Cardiac fibroblast (primary cell): ENCODE data around the gene DDX24.

Experiments used
- DNase-seq, 2 donors: peaks; one replicate each; pipeline versions ENCODE4 v3.0.0 to v3.0.0-alpha.2; 2010; ENCODE audit warnings: low read depth in 2 of 2
- H3K4me3 ChIP-seq, 2 donors: replicated peaks in 1 of 2; 1 replicate in 1 of 2; 2 replicates in 1 of 2; pipeline ENCODE4 v1.5.1; 2011; ENCODE audit warnings: low read depth in 2 of 2, low read length in 2 of 2, mild to moderate bottlenecking in 2 of 2, moderate library complexity in 1 of 2
- CTCF ChIP-seq: IDR thresholded peaks from one replicate; pipeline ENCODE4 v1.5.1; 2011; ENCODE audit warnings: low read depth, mild to moderate bottlenecking, low read length, inconsistent platforms

Gene DDX24

GRCh38 chr14:94058128-94058673, 22.8 kb downstream of the DDX24 start:
- DNase-seq = no peak
- no peak for TF ChIP-seq CTCF
- no peak overlapping the region for H3K4me3 ChIP-seq

DNA sequence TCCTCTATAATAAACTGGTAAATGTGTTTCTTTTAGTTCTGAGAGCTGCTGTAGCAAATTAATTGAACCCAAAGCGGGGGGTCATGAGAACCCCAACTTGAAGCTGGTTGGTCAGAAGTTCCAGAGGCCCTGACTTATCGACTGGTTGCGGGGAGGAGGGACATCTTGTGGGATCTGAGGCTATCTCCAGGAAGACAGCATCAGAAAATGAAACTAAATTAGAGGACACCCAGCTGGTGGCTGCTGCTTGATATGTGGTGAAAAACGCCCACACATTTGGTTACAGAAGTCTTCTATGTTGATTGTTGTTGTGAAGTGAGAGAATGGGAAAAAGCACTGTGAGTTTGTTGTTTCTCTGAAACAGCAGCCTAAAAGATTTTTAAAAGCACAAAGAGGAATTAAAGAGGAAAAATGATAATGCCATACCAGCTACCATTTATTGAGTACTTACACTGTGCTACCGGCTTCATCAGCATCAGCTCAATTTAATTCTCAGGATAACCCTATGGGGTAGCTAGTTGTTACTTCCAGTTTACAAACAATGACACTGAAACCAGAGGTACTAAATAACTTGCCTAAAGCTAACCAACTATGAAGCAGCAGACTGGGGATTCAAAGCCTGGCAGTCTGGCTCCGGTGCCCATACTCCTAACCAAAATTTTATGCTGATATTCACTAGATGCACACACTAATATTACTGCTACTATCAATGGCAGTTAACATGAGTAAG, 24.3 kb downstream of the DDX24 start:
- DNase-seq = peak in 1 of 2 donors; percentile 44
- TF ChIP-seq CTCF = no peak
- no peak overlapping the region for H3K4me3 ChIP-seq

GRCh38 chr14:94054936-94055335, 26.1 kb downstream of the DDX24 start:
- no peak overlapping the region for H3K4me3 ChIP-seq
- TF ChIP-seq CTCF = no peak
- no peak for DNase-seq

DNA sequence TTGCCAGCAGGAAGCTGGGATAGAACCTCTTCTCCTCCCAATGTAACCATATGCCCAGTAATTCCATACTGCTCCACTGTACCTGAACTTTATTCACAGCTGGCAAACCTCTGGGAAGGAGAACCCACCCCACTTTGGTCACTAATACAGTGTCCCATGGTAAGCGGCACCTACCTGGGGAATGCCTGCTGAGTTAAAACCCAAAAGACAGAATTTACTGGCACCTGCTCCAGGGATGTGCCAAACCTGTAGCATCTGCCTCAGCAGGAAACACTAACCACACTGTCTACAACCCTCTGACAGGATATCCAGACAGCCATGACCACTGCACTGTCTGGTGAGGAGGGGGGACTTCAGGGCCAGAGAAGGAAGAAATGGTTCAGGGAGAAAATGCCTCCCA, 26.6 kb downstream of the DDX24 start:
- H3K4me3 ChIP-seq = no peak overlapping the region
- no peak for TF ChIP-seq CTCF
- DNase-seq = no peak

DNA sequence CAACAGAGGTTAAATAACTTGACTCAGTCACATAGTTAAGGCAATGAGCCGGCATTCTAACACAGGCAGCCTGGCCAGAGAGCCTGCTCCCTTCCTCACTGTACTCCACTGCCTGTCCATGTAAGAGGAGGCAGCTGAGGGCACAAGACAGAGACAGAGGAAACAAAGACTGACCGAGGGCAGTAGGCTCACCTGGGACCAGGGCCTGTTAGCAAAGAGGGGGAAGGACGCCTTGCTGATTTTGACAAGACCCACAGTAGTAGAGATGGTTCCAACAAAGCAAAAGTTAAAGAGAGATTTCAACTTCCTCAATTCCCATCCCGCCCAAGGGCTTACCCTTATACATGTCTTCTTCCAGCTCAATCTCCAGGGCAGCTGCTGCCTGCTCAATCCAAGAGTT, 28.3 kb downstream of the DDX24 start:
- H3K4me3 ChIP-seq = no peak overlapping the region
- TF ChIP-seq CTCF = no peak
- no peak for DNase-seq

DNA sequence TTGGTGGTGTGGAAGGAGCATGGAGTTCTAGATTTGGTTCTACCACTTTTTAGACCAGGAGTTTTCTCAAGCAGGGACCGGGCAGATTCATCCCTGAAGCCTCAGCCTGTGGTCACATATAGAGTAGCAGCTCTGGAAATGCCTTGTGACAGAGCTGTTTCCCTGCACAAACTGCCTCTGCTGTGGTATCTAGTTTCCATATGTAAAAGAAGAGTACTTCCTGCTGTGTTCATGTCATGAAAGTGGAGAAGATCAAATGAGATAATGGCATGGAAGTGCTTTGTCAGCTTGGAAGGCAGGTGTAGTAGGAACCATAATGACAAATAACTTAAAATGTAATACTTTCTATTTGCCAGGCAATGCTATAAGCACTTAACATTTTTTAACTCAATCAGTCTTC, 28.8 kb downstream of the DDX24 start:
- no peak overlapping the region for H3K4me3 ChIP-seq
- TF ChIP-seq CTCF = no peak
- DNase-seq = no peak
